GM19324 (cell line): ENCODE measurements around the gene MCF2L2.
"Not testable (repeated sequence)": the region's sequence is repeated elsewhere in the genome, so short reads cannot be mapped to it uniquely, and the experiment has no call there.

Source experiments
- ATAC-seq: cut with Tn5 transposase; IDR thresholded peaks from one replicate; pipeline ENCODE4 v1.9.1; 2021; ENCODE audit warnings: mild to moderate bottlenecking, moderate library complexity; ENCODE audit not compliant: unreplicated experiment, low FRiP score

The MCF2L2 gene

GRCh38 chr3:183447206-183448001, 19.0 kb upstream of the MCF2L2 start:
- ATAC-seq = no peak

- ATAC-seq = no peak
Observed at GRCh38 chr3:183446838-183447205, 18.4 kb upstream of the MCF2L2 start.

- ATAC-seq = no peak
Observed at GRCh38 chr3:183444748-183445147, 16.3 kb upstream of the MCF2L2 start.

GRCh38 chr3:183443395-183444385, 15.3 kb upstream of the MCF2L2 start:
- ATAC-seq = no peak

- no peak for ATAC-seq
Observed at GRCh38 chr3:183442994-183443393, 14.6 kb upstream of the MCF2L2 start.

- ATAC-seq = not testable (repeated sequence)
Observed at GRCh38 chr3:183440521-183440920, 12.1 kb upstream of the MCF2L2 start.

- no peak for ATAC-seq
Observed at GRCh38 chr3:183439515-183439914, 11.1 kb upstream of the MCF2L2 start.

- ATAC-seq = no peak
Observed at GRCh38 chr3:183438735-183439134, 10.3 kb upstream of the MCF2L2 start.

- no peak for ATAC-seq
Observed at GRCh38 chr3:183437666-183438564, 9.5 kb upstream of the MCF2L2 start.

GRCh38 chr3:183437061-183437460, 8.6 kb upstream of the MCF2L2 start:
- ATAC-seq = no peak

- peak; percentile 87 for ATAC-seq
Observed at GRCh38 chr3:183435661-183436060, 7.2 kb upstream of the MCF2L2 start.

- no peak for ATAC-seq
Observed at GRCh38 chr3:183434992-183435391, 6.6 kb upstream of the MCF2L2 start.

- ATAC-seq = no peak
Observed at GRCh38 chr3:183434503-183434902, 6.1 kb upstream of the MCF2L2 start.

- ATAC-seq = no peak
Observed at GRCh38 chr3:183430325-183430957, 2.0 kb upstream of the MCF2L2 start.

- no peak for ATAC-seq
Observed at GRCh38 chr3:183427876-183428446, 458 bp downstream of the MCF2L2 start.

- ATAC-seq = no peak
Observed at GRCh38 chr3:183427196-183427875, 1.1 kb downstream of the MCF2L2 start.

- not testable (repeated sequence) for ATAC-seq
Observed at GRCh38 chr3:183418807-183419206, 9.6 kb downstream of the MCF2L2 start.

GRCh38 chr3:183411216-183411922, 17.1 kb downstream of the MCF2L2 start:
- no peak for ATAC-seq
